ENCODE results near the gene MKLN1.

MKLN1 gene

DNA sequence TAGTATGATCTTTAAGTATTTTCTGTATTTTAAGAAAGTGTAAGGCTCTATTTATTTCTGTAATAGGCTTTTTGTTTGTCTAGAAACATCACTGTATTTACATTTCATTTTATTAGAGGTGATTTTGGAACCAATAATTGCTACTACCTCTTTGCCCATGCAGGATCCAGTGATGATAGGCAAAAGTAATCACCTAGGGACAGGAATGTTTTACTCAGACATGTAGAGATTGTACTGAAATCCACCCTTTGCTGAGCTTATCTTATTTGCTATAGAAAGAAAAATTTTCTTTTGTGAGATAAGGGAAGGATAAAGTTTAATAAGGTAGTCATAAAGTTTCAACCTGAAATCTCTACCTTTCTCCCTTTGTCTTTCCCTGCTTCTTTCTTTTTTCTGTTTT, 73.5 kb downstream of the MKLN1 start:
- DNase-seq (ENCODE audit: extremely low spot score): no peak
- ChIA-PET CTCF (interaction anchor here (1.0 kb wide), 1 partner anchor 16 kb away, joined by 3 read pairs; no protein-coding TSS in a partner anchor), POLR2A (no interaction called here)
- TF ChIP-seq, protein P1, sequence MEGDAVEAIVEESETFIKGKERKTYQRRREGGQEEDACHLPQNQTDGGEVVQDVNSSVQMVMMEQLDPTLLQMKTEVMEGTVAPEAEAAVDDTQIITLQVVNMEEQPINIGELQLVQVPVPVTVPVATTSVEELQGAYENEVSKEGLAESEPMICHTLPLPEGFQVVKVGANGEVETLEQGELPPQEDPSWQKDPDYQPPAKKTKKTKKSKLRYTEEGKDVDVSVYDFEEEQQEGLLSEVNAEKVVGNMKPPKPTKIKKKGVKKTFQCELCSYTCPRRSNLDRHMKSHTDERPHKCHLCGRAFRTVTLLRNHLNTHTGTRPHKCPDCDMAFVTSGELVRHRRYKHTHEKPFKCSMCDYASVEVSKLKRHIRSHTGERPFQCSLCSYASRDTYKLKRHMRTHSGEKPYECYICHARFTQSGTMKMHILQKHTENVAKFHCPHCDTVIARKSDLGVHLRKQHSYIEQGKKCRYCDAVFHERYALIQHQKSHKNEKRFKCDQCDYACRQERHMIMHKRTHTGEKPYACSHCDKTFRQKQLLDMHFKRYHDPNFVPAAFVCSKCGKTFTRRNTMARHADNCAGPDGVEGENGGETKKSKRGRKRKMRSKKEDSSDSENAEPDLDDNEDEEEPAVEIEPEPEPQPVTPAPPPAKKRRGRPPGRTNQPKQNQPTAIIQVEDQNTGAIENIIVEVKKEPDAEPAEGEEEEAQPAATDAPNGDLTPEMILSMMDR (IDR thresholded peaks at IDR 0.05; ENCODE audit: control extremely low read depth, extremely low read depth, low read depth, missing control alignments): no peak

DNA sequence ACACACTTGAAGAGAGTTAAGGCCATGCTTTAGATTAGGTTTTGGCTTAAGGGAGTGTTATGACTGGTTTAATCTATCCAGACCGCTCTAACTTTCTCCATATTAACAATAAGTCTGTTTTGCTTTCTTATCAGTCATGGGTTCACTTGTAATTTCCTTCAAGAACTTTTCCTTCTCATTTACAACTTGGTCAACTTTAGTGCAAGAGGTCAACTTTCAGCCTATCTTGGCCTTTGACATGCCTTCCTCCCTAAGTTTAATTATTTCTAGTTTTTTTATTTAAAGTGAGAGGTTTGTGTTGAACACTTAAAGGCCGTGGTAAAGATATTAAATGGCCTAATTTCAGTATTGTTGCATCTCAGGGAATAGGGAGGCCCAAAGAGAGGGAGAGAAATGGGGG, 75.6 kb downstream of the MKLN1 start:
- CTCF ChIA-PET: no interaction called here

DNA sequence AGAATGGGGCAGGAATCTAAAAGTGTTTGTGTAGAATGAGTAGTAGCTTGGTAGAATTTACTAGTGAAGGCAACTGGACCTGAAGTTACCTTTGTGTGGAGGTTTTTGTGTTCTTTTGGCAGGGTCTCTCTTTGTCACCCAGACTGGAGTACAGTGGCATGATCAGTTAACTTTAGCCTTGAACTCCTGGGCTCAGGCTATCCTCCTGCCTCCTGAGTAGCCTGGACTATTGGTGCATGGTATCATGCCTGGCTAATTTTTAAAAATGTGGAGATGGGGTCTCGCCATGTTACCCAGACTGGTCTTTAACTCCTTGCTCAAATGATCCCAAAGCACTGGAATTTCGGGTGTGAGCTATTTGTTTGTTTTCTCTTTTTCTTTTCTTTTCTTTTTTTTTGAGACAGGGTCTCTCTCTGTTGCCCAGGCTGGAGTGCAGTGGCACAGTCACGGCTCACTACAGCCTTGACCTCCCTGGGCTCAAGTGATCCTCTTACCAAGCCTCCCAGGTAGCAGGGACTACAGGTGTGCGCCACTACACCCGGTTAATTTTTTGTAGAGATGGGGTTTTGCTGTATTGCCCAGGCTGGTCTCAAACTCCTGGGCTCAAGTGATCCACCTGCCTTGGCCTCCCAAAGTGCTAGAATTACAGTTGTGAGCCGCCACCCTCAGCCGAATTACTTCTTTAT, 76.7 kb downstream of the MKLN1 start:
- POLR2A ChIA-PET: no interaction called here
- TF ChIP-seq, protein P1 (IDR thresholded peaks at IDR 0.05; ENCODE audit: control extremely low read depth, extremely low read depth, low read depth, missing control alignments): no peak
- no peak for DNase-seq (ENCODE audit: extremely low spot score)
- CTCF ChIA-PET: interaction anchor here (1.5 kb wide), 1 partner anchor 13 kb away, joined by 3 read pairs; no protein-coding TSS in a partner anchor

More for the DNA sequence above, 75.6 kb downstream of the MKLN1 start:
- no peak for DNase-seq (ENCODE audit: extremely low spot score)
- POLR2A ChIA-PET: no interaction called here
- TF ChIP-seq, protein P1 (IDR thresholded peaks at IDR 0.05; ENCODE audit: control extremely low read depth, extremely low read depth, low read depth, missing control alignments): no peak

GRCh38 chr7:131409129-131409766, 81.6 kb downstream of the MKLN1 start:
- POLR2A ChIA-PET: no interaction called here
- no peak for DNase-seq (ENCODE audit: extremely low spot score)
- CTCF ChIA-PET: interaction anchor here (0.8 to 1.3 kb wide), 2 partner anchors 10 to 14 kb away, joined by 3 to 5 read pairs; no protein-coding TSS in a partner anchor
- TF ChIP-seq, protein P1 (IDR thresholded peaks at IDR 0.05; ENCODE audit: control extremely low read depth, extremely low read depth, low read depth, missing control alignments): no peak

DNA sequence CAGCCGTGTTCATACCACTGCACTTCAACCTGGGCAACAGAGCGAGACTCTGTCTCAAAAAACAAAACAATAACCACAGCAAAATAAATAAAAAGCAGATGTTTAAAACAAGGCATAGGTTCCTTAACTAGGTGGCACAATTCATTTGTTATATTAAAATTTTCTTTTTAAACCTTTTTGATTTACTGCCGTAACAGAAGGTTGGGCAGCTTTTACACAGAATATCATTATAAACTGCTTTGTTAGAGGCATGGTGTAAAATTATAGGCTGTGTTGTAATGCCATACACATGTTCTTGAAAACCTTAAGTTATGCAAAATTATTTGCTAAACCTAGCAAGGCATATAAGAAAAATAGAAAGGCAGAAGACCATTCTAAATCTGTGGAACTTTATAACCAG, 84.4 kb downstream of the MKLN1 start:
- TF ChIP-seq, protein P1 (IDR thresholded peaks at IDR 0.05; ENCODE audit: control extremely low read depth, extremely low read depth, low read depth, missing control alignments): no peak
- no peak for DNase-seq (ENCODE audit: extremely low spot score)
- ChIA-PET CTCF (no interaction called here), POLR2A (no interaction called here)

DNA sequence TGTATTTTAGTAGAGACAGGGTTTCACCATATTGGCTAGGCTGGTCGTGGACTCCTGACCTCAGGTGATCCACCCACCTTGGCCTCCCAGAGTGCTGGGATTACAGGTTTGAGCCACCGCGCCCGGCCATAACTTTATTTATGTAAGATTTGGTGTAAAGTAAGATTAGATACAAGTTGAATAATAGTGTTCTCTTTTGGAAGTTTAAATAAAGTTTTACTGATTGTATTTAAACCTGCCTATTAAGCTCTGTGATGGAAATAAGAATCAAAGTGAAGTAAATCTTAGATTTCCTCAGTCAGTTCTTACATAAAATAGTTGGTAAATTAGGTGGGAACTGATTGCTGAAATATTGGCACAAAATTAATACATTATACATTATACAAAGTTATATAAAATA, 86.0 kb downstream of the MKLN1 start:
- CTCF ChIA-PET: interaction anchor here (1.1 kb wide), 1 partner anchor 8 kb away, joined by 3 read pairs; no protein-coding TSS in a partner anchor
- DNase-seq (ENCODE audit: extremely low spot score): no peak
- TF ChIP-seq, protein P1 (IDR thresholded peaks at IDR 0.05; ENCODE audit: control extremely low read depth, extremely low read depth, low read depth, missing control alignments): no peak
- POLR2A ChIA-PET: no interaction called here

Measured in GM10248 (cell line).